GM23338 (cell line): Measurements from ENCODE around the gene LARP1B. TPM values are rescaled to one million over a fixed set of nuclear protein-coding genes. Genes with fewer than 3 reads are reported as not detected.

Experiments
- ATAC-seq: fragments of 200-7000 bp; cut with Tn5 transposase; 3 replicates; pipeline ENCODE4 v1.9.1; 2020
- DNase-seq: peaks from one replicate; pipeline ENCODE4 v3.0.0-alpha.2; 2015; ENCODE audit warnings: low spot score
- H2AFZ ChIP-seq: fragments of 200-600 bp; sonication (generic); 2 replicates; pipeline ENCODE4 v1.8.0; 2016; ENCODE audit warnings: antibody characterized with exemption, mild to moderate bottlenecking, moderate library complexity
- H3F3A ChIP-seq: fragments of 200-600 bp; sonication (generic); replicated peaks from 2 replicates; pipeline ENCODE4 v1.8.0; 2017; ENCODE audit warnings: antibody characterized with exemption, mixed run types, low read depth
- H3K27ac ChIP-seq: fragments of 200-600 bp; sonication (generic); 2 replicates; pipeline ENCODE4 v1.6.1; 2016; ENCODE audit warnings: low read depth
- H3K27me3 ChIP-seq: fragments of 200-600 bp; sonication (generic); 2 replicates; pipeline ENCODE4 v1.8.0; 2016; ENCODE audit warnings: mild to moderate bottlenecking, mixed run types, moderate library complexity; ENCODE audit not compliant: insufficient read depth
- H3K36me3 ChIP-seq: fragments of 200-600 bp; sonication (generic); 2 replicates; pipeline ENCODE4 v1.8.0; 2016; ENCODE audit warnings: mild to moderate bottlenecking; ENCODE audit not compliant: insufficient read depth
- H3K4me1 ChIP-seq: fragments of 200-600 bp; sonication (generic); 2 replicates; pipeline ENCODE4 v1.8.0; 2016; ENCODE audit warnings: mild to moderate bottlenecking, moderate library complexity; ENCODE audit not compliant: insufficient read depth
- H3K4me2 ChIP-seq: fragments of 200-600 bp; sonication (generic); 2 replicates; pipeline ENCODE4 v1.7.1; 2017; ENCODE audit warnings: mixed run types
- H3K4me3 ChIP-seq: fragments of 200-600 bp; sonication (generic); 2 replicates; pipeline ENCODE4 v1.6.1; 2016; ENCODE audit warnings: mixed run types
- H3K79me2 ChIP-seq: fragments of 200-600 bp; sonication (generic); replicated peaks from 2 replicates; pipeline ENCODE4 v1.8.0; 2017; ENCODE audit warnings: mild to moderate bottlenecking; ENCODE audit not compliant: insufficient read depth
- H3K9me2 ChIP-seq: fragments of 200-600 bp; sonication (generic); 2 replicates; pipeline ENCODE4 v1.8.0; 2017; ENCODE audit not compliant: insufficient read depth
- H4K20me1 ChIP-seq: fragments of 200-600 bp; sonication (generic); replicated peaks from 2 replicates; pipeline ENCODE4 v1.8.0; 2017; ENCODE audit warnings: mild to moderate bottlenecking; ENCODE audit not compliant: insufficient read depth
- H3K27ac Mint-ChIP-seq: 2 replicates; pipeline ENCODE4 v1.8.0; 2020; ENCODE audit warnings: inconsistent platforms, mild to moderate bottlenecking, moderate library complexity, mixed read lengths
- H3K27me3 Mint-ChIP-seq: 3 replicates; pipeline ENCODE4 v1.8.0; 2022; ENCODE audit warnings: low read depth, mild to moderate bottlenecking, moderate library complexity, mixed read lengths, inconsistent platforms; ENCODE audit not compliant: insufficient read depth, poor library complexity
- H3K36me3 Mint-ChIP-seq: 3 replicates; pipeline ENCODE4 v1.8.0; 2021; ENCODE audit warnings: low read depth, mild to moderate bottlenecking, inconsistent platforms, moderate library complexity, mixed read lengths
- H3K4me1 Mint-ChIP-seq: 3 replicates; pipeline ENCODE4 v1.8.0; 2020; ENCODE audit warnings: mild to moderate bottlenecking, inconsistent platforms, mixed read lengths
- H3K4me3 Mint-ChIP-seq: 3 replicates; pipeline ENCODE4 v1.8.0; 2021; ENCODE audit warnings: moderate library complexity, mild to moderate bottlenecking, inconsistent platforms, mixed read lengths
- H3K9me3 Mint-ChIP-seq: 3 replicates; pipeline ENCODE4 v1.8.0; 2020; ENCODE audit warnings: moderate library complexity, mild to moderate bottlenecking, inconsistent platforms, mixed read lengths
- CREB1 ChIP-seq: fragments of 250-450 bp; sonication (Bioruptor Pico); IDR thresholded peaks from 2 replicates; pipeline ENCODE4 v1.5.0; 2020; ENCODE audit warnings: low read depth, mild to moderate bottlenecking, moderate library complexity
- EZH2 ChIP-seq: fragments of 200-600 bp; sonication (generic); IDR thresholded peaks from one replicate; pipeline ENCODE4 v1.8.0; 2017; ENCODE audit warnings: antibody characterized with exemption, mild to moderate bottlenecking, low read depth; ENCODE audit not compliant: unreplicated experiment
- EZH2phosphoT487 ChIP-seq: fragments of 200-600 bp; sonication (generic); IDR thresholded peaks from one replicate; pipeline ENCODE4 v1.8.1; 2018; ENCODE audit warnings: antibody characterized with exemption; ENCODE audit not compliant: unreplicated experiment
- NANOG ChIP-seq: IDR thresholded peaks from 2 replicates; pipeline ENCODE4 v1.6.1; 2016; ENCODE audit warnings: antibody characterized with exemption, borderline replicate concordance
- REST ChIP-seq: IDR thresholded peaks from one replicate; pipeline ENCODE4 v1.6.1; 2018; ENCODE audit warnings: antibody characterized with exemption; ENCODE audit not compliant: unreplicated experiment
- STAT1 ChIP-seq: IDR thresholded peaks from one replicate; pipeline ENCODE4 v1.6.1; 2016; ENCODE audit warnings: antibody characterized with exemption; ENCODE audit not compliant: unreplicated experiment
- ZNF114 ChIP-seq: fragments of 250-450 bp; sonication (Bioruptor Pico); IDR thresholded peaks from 2 replicates; pipeline ENCODE4 v1.5.0; 2020; ENCODE audit warnings: mild to moderate bottlenecking, moderate library complexity
- ZNF331 ChIP-seq: fragments of 250-450 bp; sonication (Bioruptor Pico); IDR thresholded peaks from 2 replicates; pipeline ENCODE4 v1.5.0; 2020; ENCODE audit warnings: low read depth, mild to moderate bottlenecking, moderate library complexity
- polyA plus RNA-seq: library from polyadenylated mRNA; unstranded; fragments of >200 nt; fragmentation: Nextera tagmentation; extraction: Ambion mirVana; gene quantifications from 2 replicates; pipeline ENCODE4 v1.2.1, GENCODE V29; 2016
- total RNA-seq: library from RNA; depleted of rRNA; stranded (reverse); fragments of >200 nt; shearing (Covaris generic); gene quantifications from 2 replicates; pipeline ENCODE4 v1.2.3, GENCODE V29; 2014
- TF ChIP-seq, protein P1 (sequence below): IDR thresholded peaks from 2 replicates; pipeline ENCODE4 v1.6.1; 2016; ENCODE audit warnings: antibody characterized with exemption

LARP1B gene
- total and polyA plus RNA-seq, 2 experiments from 2014 or later: 42.5 to 45.4 TPM

DNA sequence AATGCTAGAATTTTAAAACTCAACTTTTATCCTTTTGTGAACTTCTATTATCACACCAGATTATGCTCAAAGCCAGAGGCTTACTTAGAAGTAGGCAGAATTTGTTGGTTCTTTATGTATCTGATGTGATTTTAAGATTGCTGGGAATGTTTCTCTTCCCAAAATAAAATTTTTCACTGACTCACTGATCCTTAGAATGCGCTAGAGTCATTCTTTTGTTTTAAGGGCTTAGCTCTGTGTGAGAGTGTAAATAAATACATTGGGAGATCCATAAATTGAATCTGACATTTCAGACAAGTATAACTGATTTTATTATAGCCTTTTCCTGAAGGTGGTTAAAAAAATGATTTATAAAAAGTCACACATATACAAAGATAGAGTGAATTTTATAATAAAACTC is 101.3 kb downstream of the LARP1B start:
- Histone ChIP-seq H4K20me1 (no peaks in the 10 kb centered on the region), H3K27ac (0 out of 2 replicates have a peak overlapping the region, but pooled peaks have one; percentile 7), H3F3A (no peaks in the 10 kb centered on the region), H2AFZ (no peak overlapping the region), H3K4me1 (peaks cover 18% of the 10 kb centered on the region), H3K4me2 (no peak overlapping the region), H3K9me2 (no peaks in the 10 kb centered on the region), H3K36me3 (no peaks in the 10 kb centered on the region), H3K27me3 (no peaks in the 10 kb centered on the region), H3K79me2 (no peaks in the 10 kb centered on the region), H3K4me3 (no peak overlapping the region)
- no peaks in the 10 kb centered on the region for H3K27me3 Mint-ChIP-seq
- peak; percentile 17 for DNase-seq
- ATAC-seq: no peak
- H3K27ac Mint-ChIP-seq: peak overlapping the region; percentile 42
- no peaks in the 10 kb centered on the region for H3K9me3 Mint-ChIP-seq
- no peak overlapping the region for H3K4me3 Mint-ChIP-seq
- peaks cover 28% of the 10 kb centered on the region for H3K4me1 Mint-ChIP-seq
- TF ChIP-seq ZNF114 (no peak), EZH2 (no peak), ZNF331 (CRISPR knock-in tag) (no peak), CREB1 (CRISPR knock-in tag) (no peak), NANOG (no peak)
- H3K36me3 Mint-ChIP-seq: peaks cover 3% of the 10 kb centered on the region; the same call in 1 of the 3 replicates

GRCh38 chr4:128163177-128164117 is 102.3 kb downstream of the LARP1B start:
- peak overlapping the region; percentile 51 for H3K27ac Mint-ChIP-seq
- no peaks in the 10 kb centered on the region for H3K27me3 Mint-ChIP-seq
- Histone ChIP-seq H4K20me1 (no peaks in the 10 kb centered on the region), H3K27me3 (no peaks in the 10 kb centered on the region), H3F3A (no peaks in the 10 kb centered on the region), H3K27ac (0 out of 2 replicates have a peak overlapping the region, but pooled peaks have one; percentile 6), H3K4me2 (0 out of 2 replicates have a peak overlapping the region, but pooled peaks have one; percentile 0), H3K4me1 (peaks cover 18% of the 10 kb centered on the region), H3K4me3 (no peak overlapping the region), H3K79me2 (no peaks in the 10 kb centered on the region), H3K36me3 (no peaks in the 10 kb centered on the region), H3K9me2 (no peaks in the 10 kb centered on the region), H2AFZ (no peak overlapping the region)
- H3K36me3 Mint-ChIP-seq: no peaks in the 10 kb centered on the region
- H3K4me3 Mint-ChIP-seq: no peak overlapping the region
- TF ChIP-seq STAT1: no peak
- TF ChIP-seq CREB1 (CRISPR knock-in tag): no peak
- TF ChIP-seq NANOG: no peak
- TF ChIP-seq REST: no peak
- TF ChIP-seq EZH2: no peak
- TF ChIP-seq EZH2phosphoT487: no peak
- TF ChIP-seq, protein P1, sequence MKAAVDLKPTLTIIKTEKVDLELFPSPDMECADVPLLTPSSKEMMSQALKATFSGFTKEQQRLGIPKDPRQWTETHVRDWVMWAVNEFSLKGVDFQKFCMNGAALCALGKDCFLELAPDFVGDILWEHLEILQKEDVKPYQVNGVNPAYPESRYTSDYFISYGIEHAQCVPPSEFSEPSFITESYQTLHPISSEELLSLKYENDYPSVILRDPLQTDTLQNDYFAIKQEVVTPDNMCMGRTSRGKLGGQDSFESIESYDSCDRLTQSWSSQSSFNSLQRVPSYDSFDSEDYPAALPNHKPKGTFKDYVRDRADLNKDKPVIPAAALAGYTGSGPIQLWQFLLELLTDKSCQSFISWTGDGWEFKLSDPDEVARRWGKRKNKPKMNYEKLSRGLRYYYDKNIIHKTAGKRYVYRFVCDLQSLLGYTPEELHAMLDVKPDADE: no peak
- DNase-seq: peak; percentile 74
- H3K9me3 Mint-ChIP-seq: no peaks in the 10 kb centered on the region
- peaks cover 28% of the 10 kb centered on the region for H3K4me1 Mint-ChIP-seq
- ATAC-seq: no peak
